ENCODE measurements around the gene TBX18.

The TBX18 gene

GRCh38 chr6:84764332-84765049, at the start of gene TBX18:
Gene TBX18 (minus strand): TSS chr6:84764598. CDS start chr6:84764181, 417 bp downstream.
- no peak for DNase-seq (ENCODE audit: low read depth in 2 of 2)

- DNase-seq (ENCODE audit: low read depth in 2 of 2), result no peak
Observed at GRCh38 chr6:84811351-84811750, 47.0 kb upstream of the TBX18 start.

GRCh38 chr6:84809455-84809854, 45.1 kb upstream of the TBX18 start:
- DNase-seq (ENCODE audit: low read depth in 2 of 2), result no peak

GRCh38 chr6:84808491-84809061, 44.2 kb upstream of the TBX18 start:
- DNase-seq (ENCODE audit: low read depth in 2 of 2), result no peak

GRCh38 chr6:84805145-84805544, 40.7 kb upstream of the TBX18 start:
- DNase-seq (ENCODE audit: low read depth in 2 of 2), result no peak

- no peak for DNase-seq (ENCODE audit: low read depth in 2 of 2)
Observed at GRCh38 chr6:84804720-84805119, 40.3 kb upstream of the TBX18 start.

GRCh38 chr6:84801250-84801649, 36.9 kb upstream of the TBX18 start:
- DNase-seq (ENCODE audit: low read depth in 2 of 2), result no peak

GRCh38 chr6:84798257-84798656, 33.9 kb upstream of the TBX18 start:
- DNase-seq (ENCODE audit: low read depth in 2 of 2), result no peak

- DNase-seq (ENCODE audit: low read depth in 2 of 2), result no peak
Observed at GRCh38 chr6:84796343-84796742, 31.9 kb upstream of the TBX18 start.

GRCh38 chr6:84791927-84792326, 27.5 kb upstream of the TBX18 start:
- no peak for DNase-seq (ENCODE audit: low read depth in 2 of 2)

GRCh38 chr6:84791233-84791632, 26.8 kb upstream of the TBX18 start:
- no peak for DNase-seq (ENCODE audit: low read depth in 2 of 2)

- DNase-seq (ENCODE audit: low read depth in 2 of 2), result no peak
Observed at GRCh38 chr6:84789170-84789569, 24.8 kb upstream of the TBX18 start.

- DNase-seq (ENCODE audit: low read depth in 2 of 2), result no peak
Observed at GRCh38 chr6:84788689-84789088, 24.3 kb upstream of the TBX18 start.

GRCh38 chr6:84785671-84786070, 21.3 kb upstream of the TBX18 start:
- DNase-seq (ENCODE audit: low read depth in 2 of 2), result no peak

- no peak for DNase-seq (ENCODE audit: low read depth in 2 of 2)
Observed at GRCh38 chr6:84779917-84780316, 15.5 kb upstream of the TBX18 start.

GRCh38 chr6:84779380-84779779, 15.0 kb upstream of the TBX18 start:
- DNase-seq (ENCODE audit: low read depth in 2 of 2), result no peak

GRCh38 chr6:84777888-84778287, 13.5 kb upstream of the TBX18 start:
- no peak for DNase-seq (ENCODE audit: low read depth in 2 of 2)

- DNase-seq (ENCODE audit: low read depth in 2 of 2), result no peak
Observed at GRCh38 chr6:84776392-84776791, 12.0 kb upstream of the TBX18 start.

- DNase-seq (ENCODE audit: low read depth in 2 of 2), result no peak
Observed at GRCh38 chr6:84775751-84776150, 11.4 kb upstream of the TBX18 start.

- DNase-seq (ENCODE audit: low read depth in 2 of 2), result no peak
Observed at GRCh38 chr6:84774985-84775284, 10.5 kb upstream of the TBX18 start.

- no peak for DNase-seq (ENCODE audit: low read depth in 2 of 2)
Observed at GRCh38 chr6:84774157-84774984, 10.0 kb upstream of the TBX18 start.

- DNase-seq (ENCODE audit: low read depth in 2 of 2), result no peak
Observed at GRCh38 chr6:84773431-84774156, 9.2 kb upstream of the TBX18 start.

GRCh38 chr6:84773133-84773430, 8.7 kb upstream of the TBX18 start:
- no peak for DNase-seq (ENCODE audit: low read depth in 2 of 2)
